H1 (cell line): ENCODE measurements around the gene PAXIP1. TPM values are rescaled to one million over a fixed set of nuclear protein-coding genes. Genes with fewer than 3 reads are reported as not detected.

Source experiments
- CTCF ChIA-PET: fragments of 300-600 bp; sonication (Branson Sonifier 250); formaldehyde crosslinking; loops from one replicate; lab custom pipeline; 2021; ENCODE audit not compliant: partially characterized antibody; lab: Charles Lee
- POLR2A ChIA-PET: fragments of 300-600 bp; sonication (Branson Sonifier 250); formaldehyde crosslinking; loops from one replicate; lab custom pipeline; 2021; ENCODE audit warnings: inconsistent platforms; ENCODE audit not compliant: partially characterized antibody; lab: Charles Lee
- DNase-seq, 2 experiments: peaks; one replicate each; pipeline versions ENCODE4 v3.0.0 to v3.0.0-alpha.2; 2010 to 2022; ENCODE audit warnings: low spot score in 2 of 2, low read depth in 1 of 2, mixed read lengths in 1 of 2
- FAIRE-seq: peaks from 2 replicates; lab custom pipeline; 2011; peaks lifted over from hg19 to GRCh38; lab: Jason Lieb, UNC
- H2AFZ ChIP-seq: 2 replicates; pipeline ENCODE4 v1.8.1; 2012; ENCODE audit warnings: low read length, inconsistent platforms
- H2AK5ac ChIP-seq: 2 replicates; pipeline ENCODE4 v1.6.1; 2013; ENCODE audit warnings: low read depth, low read length
- H2BK120ac ChIP-seq: replicated peaks from 2 replicates; pipeline ENCODE3; 2013; ENCODE audit warnings: low read depth, low read length, inconsistent platforms
- H2BK12ac ChIP-seq: 2 replicates; pipeline ENCODE4 v1.6.1; 2013; ENCODE audit warnings: low read depth, low read length
- H2BK15ac ChIP-seq: 2 replicates; pipeline ENCODE4 v1.6.1; 2013; ENCODE audit warnings: low read length
- H2BK20ac ChIP-seq: 2 replicates; pipeline ENCODE4 v1.6.1; 2013; ENCODE audit warnings: low read length
- H2BK5ac ChIP-seq: 2 replicates; pipeline ENCODE4 v1.6.1; 2013; ENCODE audit warnings: low read depth, low read length
- H3K14ac ChIP-seq: 2 replicates; pipeline ENCODE4 v1.6.1; 2013; ENCODE audit warnings: inconsistent platforms; ENCODE audit not compliant: insufficient read length
- H3K18ac ChIP-seq: 2 replicates; pipeline ENCODE4 v1.6.1; 2013; ENCODE audit warnings: low read length; ENCODE audit errors: extremely low read depth
- H3K23ac ChIP-seq: 2 replicates; pipeline ENCODE4 v1.6.1; 2013; ENCODE audit warnings: inconsistent platforms; ENCODE audit not compliant: insufficient read length
- H3K23me2 ChIP-seq: 2 replicates; pipeline ENCODE4 v1.6.1; 2013; ENCODE audit warnings: low read depth, low read length
- H3K27ac ChIP-seq: 2 replicates; pipeline ENCODE4 v1.6.1; 2011; ENCODE audit warnings: low read depth, low read length, inconsistent platforms
- H3K27me3 ChIP-seq, 4 experiments: replicated peaks in 1 of 4; 1 replicate in 1 of 4; 2 replicates in 3 of 4; pipeline versions ENCODE4 v1.6.1 to v1.8.1; 2011 to 2013; ENCODE audit warnings: low read length in 3 of 4, mild to moderate bottlenecking in 3 of 4, inconsistent platforms in 2 of 4, mixed read lengths in 2 of 4, moderate library complexity in 1 of 4; ENCODE audit not compliant: control insufficient read depth in 3 of 4, insufficient read depth in 3 of 4; ENCODE audit errors: extremely low read depth in 1 of 4
- H3K36me3 ChIP-seq, 4 experiments: 2 replicates each; pipeline versions ENCODE4 v1.6.1 to v1.8.1; 2011 to 2013; ENCODE audit warnings: mild to moderate bottlenecking in 4 of 4, low read length in 3 of 4, moderate library complexity in 2 of 4, control low read depth in 1 of 4, inconsistent platforms in 1 of 4; ENCODE audit not compliant: insufficient read depth in 4 of 4, control insufficient read depth in 2 of 4
- H3K4ac ChIP-seq: replicated peaks from 2 replicates; pipeline ENCODE3; 2013; ENCODE audit warnings: low read length, low read depth, mixed read lengths, inconsistent platforms; ENCODE audit not compliant: insufficient read length
- H3K4me1 ChIP-seq, 4 experiments: replicated peaks in 1 of 4; 1 replicate in 1 of 4; 2 replicates in 3 of 4; pipeline versions ENCODE4 v1.6.1 to v1.8.1; 2011 to 2013; ENCODE audit warnings: low read length in 3 of 4, inconsistent platforms in 2 of 4, mixed read lengths in 1 of 4; ENCODE audit not compliant: insufficient read depth in 4 of 4, control insufficient read depth in 3 of 4
- H3K4me2 ChIP-seq, 2 experiments: 2 replicates each; pipeline versions ENCODE4 v1.6.1 to v1.8.1; 2011 to 2013; ENCODE audit warnings: low read depth in 2 of 2, low read length in 2 of 2, control low read depth in 1 of 2, inconsistent platforms in 1 of 2, mild to moderate bottlenecking in 1 of 2; ENCODE audit not compliant: insufficient read depth in 1 of 2
- H3K4me3 ChIP-seq, 4 experiments: fragments of 200-600, 300-600 bp in 1 of 4; sonication (generic), shearing (Covaris generic), sonication (Bioruptor Twin) in 1 of 4; 2 replicates each; pipeline versions ENCODE4 v1.5.1 to v1.8.1; 2011 to 2016; ENCODE audit warnings: low read length in 4 of 4, low read depth in 3 of 4, control low read depth in 2 of 4, inconsistent platforms in 2 of 4, mild to moderate bottlenecking in 2 of 4, mixed read lengths in 1 of 4, moderate library complexity in 1 of 4; ENCODE audit not compliant: insufficient read depth in 2 of 4; ENCODE audit errors: extremely low read depth in 1 of 4
- H3K56ac ChIP-seq: replicated peaks from 2 replicates; pipeline ENCODE3; 2013; ENCODE audit warnings: low read depth, mild to moderate bottlenecking, mixed read lengths, low read length, inconsistent platforms; ENCODE audit not compliant: insufficient read length
- H3K79me1 ChIP-seq: 2 replicates; pipeline ENCODE4 v1.6.1; 2013; ENCODE audit warnings: low read depth, low read length, control low read depth
- H3K79me2 ChIP-seq, 2 experiments: 2 replicates each; pipeline versions ENCODE4 v1.6.1 to v1.8.1; 2012 to 2013; ENCODE audit warnings: low read length in 2 of 2, mild to moderate bottlenecking in 2 of 2, inconsistent platforms in 1 of 2; ENCODE audit not compliant: insufficient read depth in 2 of 2, control insufficient read depth in 1 of 2
- H3K9ac ChIP-seq, 4 experiments: replicated peaks in 1 of 4; 1 replicate in 1 of 4; 2 replicates in 3 of 4; pipeline versions ENCODE4 v1.6.1 to v1.8.1; 2011 to 2013; ENCODE audit warnings: low read depth in 3 of 4, low read length in 3 of 4, control low read depth in 2 of 4, mild to moderate bottlenecking in 2 of 4, moderate library complexity in 2 of 4, inconsistent platforms in 1 of 4; ENCODE audit errors: extremely low read depth in 1 of 4
- H3K9me3 ChIP-seq, 2 experiments: 2 replicates each; pipeline versions ENCODE4 v1.6.1 to v1.8.1; 2012 to 2013; ENCODE audit warnings: mild to moderate bottlenecking in 2 of 2, moderate library complexity in 2 of 2, control low read depth in 1 of 2, inconsistent platforms in 1 of 2, low read depth in 1 of 2, low read length in 1 of 2, mixed read lengths in 1 of 2; ENCODE audit not compliant: insufficient read depth in 2 of 2
- H4K20me1 ChIP-seq, 2 experiments: replicated peaks in 1 of 2; 2 replicates each; pipeline versions ENCODE3 to v1.8.1; 2011 to 2013; ENCODE audit warnings: inconsistent platforms in 2 of 2, low read length in 2 of 2, mild to moderate bottlenecking in 1 of 2; ENCODE audit not compliant: insufficient read depth in 2 of 2, control insufficient read depth in 1 of 2
- H4K5ac ChIP-seq: 2 replicates; pipeline ENCODE4 v1.6.1; 2013; ENCODE audit warnings: low read length, low read depth, mixed read lengths, inconsistent platforms; ENCODE audit not compliant: insufficient read length
- H4K8ac ChIP-seq: 2 replicates; pipeline ENCODE4 v1.8.0; 2013; ENCODE audit warnings: mild to moderate bottlenecking, moderate library complexity, low read length, inconsistent platforms; ENCODE audit not compliant: insufficient read depth; ENCODE audit errors: extremely low read depth
- H4K91ac ChIP-seq: replicated peaks from 2 replicates; pipeline ENCODE3; 2013; ENCODE audit warnings: low read length, mixed read lengths, inconsistent platforms; ENCODE audit not compliant: insufficient read length
- BRCA1 ChIP-seq: IDR thresholded peaks from 2 replicates; pipeline ENCODE4 v1.6.1; 2012; ENCODE audit warnings: low read depth, low read length, improper control_type of control experiment
- CBX5 ChIP-seq: fragments of 300-800, 300-1000 bp; sonication (generic); IDR thresholded peaks from 2 replicates; pipeline ENCODE4 v1.7.1; 2016; ENCODE audit warnings: antibody characterized with exemption, low read length, low read depth
- CHD1 ChIP-seq: IDR thresholded peaks from 2 replicates; pipeline ENCODE4 v1.6.1; 2012; ENCODE audit warnings: low read depth, low read length, improper control_type of control experiment
- CTBP2 ChIP-seq: IDR thresholded peaks from 2 replicates; pipeline ENCODE4 v1.7.0; 2011; ENCODE audit warnings: borderline replicate concordance, mild to moderate bottlenecking, moderate library complexity, mixed read lengths, low read length; ENCODE audit not compliant: insufficient read depth, insufficient read length
- GABPA ChIP-seq: IDR thresholded peaks from 2 replicates; pipeline ENCODE4 v1.6.1; 2011; ENCODE audit warnings: mild to moderate bottlenecking, low read length, moderate library complexity, borderline replicate concordance; ENCODE audit not compliant: insufficient read depth
- JUND ChIP-seq: IDR thresholded peaks from 2 replicates; pipeline ENCODE4 v1.6.1; 2011; ENCODE audit warnings: mild to moderate bottlenecking, improper control_type of control experiment, low read length
- KDM1A ChIP-seq: fragments of 200-600, 300-600 bp; sonication (generic); IDR thresholded peaks from 2 replicates; pipeline ENCODE4 v1.7.1; 2016; ENCODE audit warnings: mild to moderate bottlenecking, low read length, borderline replicate concordance
- RXRA ChIP-seq: IDR thresholded peaks from 2 replicates; pipeline ENCODE4 v1.6.1; 2011; ENCODE audit warnings: low read depth, mild to moderate bottlenecking, low read length, moderate library complexity; ENCODE audit not compliant: insufficient read depth
- SP2 ChIP-seq: IDR thresholded peaks from 2 replicates; pipeline ENCODE4 v1.6.1; 2012; ENCODE audit warnings: mild to moderate bottlenecking, low read length, inconsistent platforms
- SUZ12 ChIP-seq: fragments of 200-600 bp; sonication (generic); IDR thresholded peaks from 2 replicates; pipeline ENCODE4 v1.6.1; 2012; ENCODE audit warnings: mild to moderate bottlenecking, inconsistent platforms, low read length, moderate library complexity, mixed read lengths
- TAF1 ChIP-seq: IDR thresholded peaks from 2 replicates; pipeline ENCODE4 v1.6.1; 2011; ENCODE audit warnings: mild to moderate bottlenecking, low read depth, low read length
- TAF7 ChIP-seq: optimal IDR thresholded peaks from 2 replicates; pipeline ENCODE3; 2011; ENCODE audit warnings: low read depth, mild to moderate bottlenecking, inconsistent platforms, low read length, moderate library complexity, borderline replicate concordance
- TBP ChIP-seq: IDR thresholded peaks from 2 replicates; pipeline ENCODE4 v1.6.1; 2011; ENCODE audit warnings: low read depth, low read length, improper control_type of control experiment
- WGBS, 2 experiments: shearing (Covaris generic) in 1 of 2; methylation state at CpG; one replicate each; pipeline versions ENCODE4 v1.1.6 to v1.1.7; 2013 to 2015; ENCODE audit warnings: low lambda C conversion rate in 2 of 2, mixed read lengths in 2 of 2, inconsistent platforms in 1 of 2, low coverage in 1 of 2, missing lambda C conversion rate in 1 of 2; ENCODE audit not compliant: insufficient replicate concordance in 2 of 2, insufficient coverage in 1 of 2, insufficient read length in 1 of 2; ENCODE audit errors: extremely low coverage in 1 of 2, missing lambda C conversion rate in 1 of 2; 5-methylcytosine and 5-hydroxymethylcytosine counted together
- polyA plus RNA-seq, 7 experiments: library from polyadenylated mRNA; depleted of rRNA in 3 of 7; stranded (reverse) in 5 of 7; unstranded in 2 of 7; fragments of >200 nt in 5 of 7; fragments of 200-250 nt in 2 of 7; gene quantifications; 1 replicate in 5 of 7; 2 replicates in 1 of 7; 4 replicates in 1 of 7; pipeline versions ENCODE4 v1.2.1 to v1.2.3, GENCODE V29; 2011 to 2013; ENCODE audit warnings: missing spikeins in 2 of 7, mixed read lengths in 2 of 7
- total RNA-seq: library from RNA; stranded (reverse); fragmentation: NEBNext Ultra II Directional; extraction: Animal tissue kit (Norgen Biotek cat#: 25700); gene quantifications from 2 replicates; pipeline ENCODE4 v1.2.1, GENCODE V29; 2021
- TF ChIP-seq, protein P1 (sequence below): IDR thresholded peaks from 2 replicates; pipeline ENCODE4 v1.6.1; 2012; ENCODE audit warnings: inconsistent platforms

The PAXIP1 gene
- total and polyA plus RNA-seq, 2 of the 8 experiments (the other 6 are each of a cell fraction or from before 2014, with no cell fraction given), result 32.4 to 32.8 TPM

DNA sequence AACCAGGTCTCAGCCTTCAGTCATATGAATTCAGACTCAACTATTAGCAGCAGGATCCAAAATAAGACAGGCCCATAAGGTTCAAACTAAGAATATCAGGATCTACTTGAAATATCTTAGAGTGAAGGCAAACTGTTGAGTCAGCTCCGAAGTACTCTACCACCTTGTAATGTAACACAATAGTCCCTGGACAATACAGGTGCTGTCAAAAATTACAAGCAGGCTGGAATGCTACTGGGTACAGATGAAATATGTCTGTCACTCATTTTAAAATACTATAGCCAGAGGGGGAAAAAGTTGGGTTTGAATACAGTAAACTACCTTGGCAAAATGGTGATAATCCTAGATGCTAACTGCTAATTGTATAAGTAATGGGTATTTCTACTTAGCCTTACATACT is 6.8 kb downstream of the PAXIP1 start:
- no peak for DNase-seq
- Histone ChIP-seq H3K23me2 (no peaks in the 10 kb centered on the region; the same call in 1 of the 2 replicates), H2BK120ac (no peak overlapping the region), H3K4me1 (peaks cover 4 to 16% (median 10%) of the 10 kb centered on the region in 4 experiments; a peak in 5 of 7 replicates), H2AK5ac (no peak overlapping the region), H2BK20ac (no peak overlapping the region), H2BK12ac (no peak overlapping the region), H3K23ac (no peak overlapping the region), H3K56ac (no peak overlapping the region), H3K4me2 (no peak overlapping the region; a peak in 1 of 4 replicates), H3K27ac (no peak overlapping the region), H3K18ac (no peak overlapping the region), H4K8ac (no peak overlapping the region), H3K79me1 (peaks cover 15% of the 10 kb centered on the region), H2AFZ (no peak overlapping the region), H3K27me3 (no peaks in the 10 kb centered on the region), H3K14ac (no peak overlapping the region), H4K91ac (no peak overlapping the region), H2BK15ac (no peak overlapping the region), H4K5ac (no peak overlapping the region), H3K79me2 (peaks cover 7 to 60% of the 10 kb centered on the region in 2 experiments), H4K20me1 (peaks cover 2 to 14% of the 10 kb centered on the region in 2 experiments), H3K4ac (no peak overlapping the region), H2BK5ac (no peak overlapping the region), H3K9me3 (no peaks in the 10 kb centered on the region), H3K4me3 (no peak overlapping the region), H3K9ac (no peak overlapping the region), H3K36me3 (peaks cover 8 to 32% (median 14%) of the 10 kb centered on the region in 4 experiments; a peak in 6 of 8 replicates)
- CTCF ChIA-PET, result interaction anchor here (0.8 to 8.1 kb wide), 3 partner anchors 10 to 18 kb away, joined by 3 to 56 read pairs (median 3); no protein-coding TSS in a partner anchor
- no peak for FAIRE-seq
- WGBS, 2 experiments, result 86% methylated on average over 1 of the region's 1 CpG; no CpG with 5 or more reads in 1 of the 2 experiments
- POLR2A ChIA-PET, result interaction anchor here (1.6 kb wide), 1 partner anchor 27 kb away, joined by 3 read pairs; no protein-coding TSS in a partner anchor
- TF ChIP-seq RXRA (no peak), BRCA1 (no peak), GABPA (no peak), SUZ12 (no peak), CBX5 (no peak), CTBP2 (no peak), KDM1A (no peak), TBP (no peak), TAF7 (no peak), JUND (no peak), CHD1 (no peak), TAF1 (no peak), SP2 (no peak)
- TF ChIP-seq, protein P1, sequence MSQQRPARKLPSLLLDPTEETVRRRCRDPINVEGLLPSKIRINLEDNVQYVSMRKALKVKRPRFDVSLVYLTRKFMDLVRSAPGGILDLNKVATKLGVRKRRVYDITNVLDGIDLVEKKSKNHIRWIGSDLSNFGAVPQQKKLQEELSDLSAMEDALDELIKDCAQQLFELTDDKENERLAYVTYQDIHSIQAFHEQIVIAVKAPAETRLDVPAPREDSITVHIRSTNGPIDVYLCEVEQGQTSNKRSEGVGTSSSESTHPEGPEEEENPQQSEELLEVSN, result no peak
